GM12872 (cell line): ENCODE data around the gene SLC13A4.

Experiments
- TF ChIP-seq, protein P1 (sequence below): IDR thresholded peaks from 3 replicates; pipeline ENCODE4 v1.5.1; 2011; ENCODE audit warnings: low read depth, mild to moderate bottlenecking, low read length, moderate library complexity; ENCODE audit not compliant: insufficient read depth

The SLC13A4 gene

DNA sequence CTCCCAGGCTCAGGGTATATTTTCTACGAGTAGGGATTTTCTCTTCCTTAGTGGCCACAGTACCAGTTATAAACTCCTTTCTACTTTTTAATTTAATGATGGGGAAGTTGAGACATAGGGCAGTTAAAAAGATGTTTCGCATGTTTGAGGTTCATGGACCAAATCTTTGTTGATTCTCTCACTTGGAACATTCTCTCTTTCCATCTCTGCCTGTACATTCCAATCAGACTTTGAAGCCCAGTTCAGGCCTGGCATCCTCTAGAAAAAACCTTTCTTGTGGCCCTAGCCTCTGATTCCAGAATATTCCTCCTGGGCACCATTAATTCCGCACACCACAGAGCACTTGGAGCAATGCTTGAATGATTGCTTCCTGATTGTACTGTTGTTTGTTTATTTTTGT is 18.5 kb downstream of the SLC13A4 start:
- TF ChIP-seq, protein P1, sequence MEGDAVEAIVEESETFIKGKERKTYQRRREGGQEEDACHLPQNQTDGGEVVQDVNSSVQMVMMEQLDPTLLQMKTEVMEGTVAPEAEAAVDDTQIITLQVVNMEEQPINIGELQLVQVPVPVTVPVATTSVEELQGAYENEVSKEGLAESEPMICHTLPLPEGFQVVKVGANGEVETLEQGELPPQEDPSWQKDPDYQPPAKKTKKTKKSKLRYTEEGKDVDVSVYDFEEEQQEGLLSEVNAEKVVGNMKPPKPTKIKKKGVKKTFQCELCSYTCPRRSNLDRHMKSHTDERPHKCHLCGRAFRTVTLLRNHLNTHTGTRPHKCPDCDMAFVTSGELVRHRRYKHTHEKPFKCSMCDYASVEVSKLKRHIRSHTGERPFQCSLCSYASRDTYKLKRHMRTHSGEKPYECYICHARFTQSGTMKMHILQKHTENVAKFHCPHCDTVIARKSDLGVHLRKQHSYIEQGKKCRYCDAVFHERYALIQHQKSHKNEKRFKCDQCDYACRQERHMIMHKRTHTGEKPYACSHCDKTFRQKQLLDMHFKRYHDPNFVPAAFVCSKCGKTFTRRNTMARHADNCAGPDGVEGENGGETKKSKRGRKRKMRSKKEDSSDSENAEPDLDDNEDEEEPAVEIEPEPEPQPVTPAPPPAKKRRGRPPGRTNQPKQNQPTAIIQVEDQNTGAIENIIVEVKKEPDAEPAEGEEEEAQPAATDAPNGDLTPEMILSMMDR = no peak

DNA sequence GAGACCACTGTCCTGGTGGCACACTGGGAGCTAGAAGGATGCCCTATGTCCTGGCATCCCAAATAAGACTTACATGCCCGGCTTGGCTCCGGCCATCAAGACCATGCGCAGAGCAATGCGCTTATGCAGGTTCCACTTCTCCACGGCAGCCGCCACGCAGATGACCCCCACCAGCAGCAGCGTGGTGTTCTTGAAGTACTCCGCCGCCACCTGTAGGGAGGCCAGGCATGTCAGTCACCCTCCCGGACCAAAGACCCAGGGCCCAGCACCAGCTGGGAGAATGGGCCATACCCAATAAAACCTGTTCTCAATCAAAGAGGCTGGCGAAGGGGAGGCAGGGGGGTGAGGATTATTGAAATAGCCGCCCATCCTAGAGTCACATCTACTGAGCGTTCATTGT is 19.9 kb downstream of the SLC13A4 start:
- TF ChIP-seq, protein P1 = no peak

DNA sequence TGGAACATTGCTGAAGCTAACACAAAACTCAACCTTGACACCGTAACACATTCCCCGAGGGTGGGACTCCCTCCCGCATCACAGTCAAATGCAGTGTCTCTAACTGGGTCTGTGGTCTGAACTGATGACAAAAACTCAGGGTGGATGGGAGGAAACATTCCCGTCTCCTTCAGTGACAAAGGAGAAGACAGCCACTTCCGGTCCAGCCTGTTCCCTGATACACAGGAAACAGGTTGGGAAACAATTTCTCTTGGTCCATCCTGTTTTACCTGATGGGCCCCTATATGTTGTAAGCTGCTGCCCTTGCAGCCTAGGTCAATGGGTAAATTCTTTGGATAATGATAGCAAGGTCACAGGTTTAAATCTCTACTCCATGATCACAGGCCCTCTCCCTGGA is 20.4 kb downstream of the SLC13A4 start:
- TF ChIP-seq, protein P1 = no peak

DNA sequence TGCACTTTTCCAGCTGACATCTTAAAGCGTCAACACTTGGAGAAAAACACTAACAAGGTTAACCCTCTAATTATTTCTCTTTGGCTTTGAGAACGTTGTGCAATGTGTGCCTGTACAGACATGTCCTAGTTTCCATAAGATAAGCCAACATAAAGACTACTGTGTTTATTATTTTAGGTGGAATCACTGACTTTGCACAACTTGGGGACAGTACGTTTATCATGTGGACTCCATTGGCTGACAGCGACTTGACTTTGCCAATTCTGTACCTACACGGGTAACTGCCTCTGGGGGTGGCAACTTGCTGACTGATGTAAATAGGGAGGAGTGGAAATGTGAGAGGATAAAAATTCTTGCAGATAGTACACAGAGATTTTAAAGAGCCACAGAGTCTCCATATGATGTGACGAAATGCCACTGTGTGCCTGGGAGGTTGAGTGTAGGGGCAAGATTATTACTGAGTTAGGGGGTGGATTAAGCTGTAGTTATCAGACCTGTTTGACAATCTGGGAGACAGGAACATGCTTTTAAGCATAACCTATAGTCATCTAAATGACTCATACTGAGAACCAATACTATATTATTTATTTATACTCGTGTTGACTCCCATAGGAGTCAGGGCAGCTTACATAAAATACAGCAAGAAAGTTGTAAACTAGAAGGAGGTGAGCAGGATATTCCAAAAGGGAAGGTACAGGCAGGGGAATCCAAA is 21.0 kb downstream of the SLC13A4 start:
- TF ChIP-seq, protein P1 = no peak

DNA sequence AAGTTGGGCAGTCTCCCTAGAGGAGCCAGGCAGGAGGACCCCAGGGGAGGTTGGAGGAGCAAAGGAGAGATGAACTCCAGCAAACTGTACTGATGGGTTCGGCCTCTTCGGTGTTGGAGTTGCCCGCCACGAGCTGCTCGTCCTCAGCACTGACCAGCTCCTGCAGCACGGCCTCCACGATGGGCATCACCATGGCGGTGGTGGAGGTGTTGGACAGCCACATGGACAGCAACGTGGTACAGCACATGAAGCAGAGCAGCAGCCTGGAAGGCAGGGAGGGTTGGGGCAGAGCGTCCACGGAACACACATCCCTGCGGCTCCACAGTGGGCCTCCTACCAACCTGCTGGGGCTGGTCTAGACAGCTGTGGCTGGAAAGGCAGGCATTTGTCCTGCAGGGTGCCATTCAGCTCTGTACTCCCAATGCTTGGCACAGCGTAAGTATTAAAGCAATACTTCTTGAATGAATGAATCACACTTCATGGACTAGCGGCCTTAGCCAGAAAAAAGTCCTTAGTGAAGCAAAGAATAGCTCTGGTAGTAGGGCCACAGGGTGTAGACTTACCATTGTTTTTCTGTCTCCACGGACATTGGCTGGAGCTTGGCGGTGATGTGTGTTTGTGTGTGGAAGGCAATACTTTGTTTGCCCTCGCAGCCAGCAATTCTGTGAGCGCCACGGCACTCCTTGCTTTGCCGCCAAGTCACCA is 21.8 kb downstream of the SLC13A4 start:
- TF ChIP-seq, protein P1 = no peak

DNA sequence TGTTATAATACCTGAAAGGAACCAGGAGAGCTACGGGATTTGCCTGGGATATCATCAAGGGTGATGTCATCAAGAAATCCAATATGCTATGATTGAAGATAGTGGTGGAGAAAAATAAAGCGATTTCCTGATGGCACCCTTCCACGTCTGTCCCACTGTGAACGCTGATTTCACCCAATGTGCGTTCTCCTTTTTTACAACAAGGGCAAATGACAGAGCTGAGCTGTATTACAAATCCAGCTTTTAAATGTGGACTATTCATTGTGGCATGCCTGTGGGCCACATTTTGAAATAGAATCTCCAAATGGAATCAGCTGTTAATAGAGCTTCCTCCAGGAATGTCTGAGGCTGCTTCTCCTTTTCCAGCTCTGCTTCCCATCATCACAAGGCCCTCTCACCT is 23.3 kb downstream of the SLC13A4 start:
- TF ChIP-seq, protein P1 = no peak

DNA sequence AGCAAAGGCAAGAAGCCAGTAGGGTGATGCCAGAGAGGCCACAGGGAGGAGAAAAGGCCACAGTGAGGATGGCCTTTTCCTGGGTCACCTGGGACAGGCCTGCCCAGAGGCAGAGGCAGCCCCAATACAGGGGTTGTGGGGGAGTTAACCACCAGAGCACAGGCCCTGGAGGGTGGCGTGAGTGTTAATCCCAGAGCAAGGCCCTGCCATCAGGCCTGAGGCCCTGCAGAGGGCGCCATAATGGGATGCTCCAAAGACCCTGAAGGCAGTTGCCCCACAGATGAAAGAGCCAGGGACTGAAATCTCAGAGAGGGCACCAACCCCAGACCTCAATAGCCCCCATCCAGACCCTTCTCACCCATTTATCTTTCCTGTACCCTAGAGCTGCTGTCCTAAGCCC is 23.9 kb downstream of the SLC13A4 start:
- TF ChIP-seq, protein P1 = peak; percentile 44
